Neutrophil (primary cell): ENCODE data around the gene AGAP1.

ENCODE experiments used
- H3K27ac ChIP-seq: fragments of 200-600 bp; sonication (generic); 2 replicates; pipeline ENCODE4 v1.5.1; 2016; ENCODE audit warnings: mild to moderate bottlenecking, moderate library complexity
- H3K27me3 ChIP-seq: fragments of 200-600 bp; sonication (generic); 2 replicates; pipeline ENCODE4 v1.6.0; 2016; ENCODE audit warnings: mild to moderate bottlenecking
- H3K36me3 ChIP-seq: fragments of 200-600 bp; sonication (generic); 2 replicates; pipeline ENCODE4 v1.5.1; 2017
- H3K4me1 ChIP-seq, 2 experiments: fragments of 200-600 bp in 1 of 2; sonication (generic) in 1 of 2; 1 replicate in 1 of 2; 2 replicates in 1 of 2; pipeline versions ENCODE4 v1.5.1 to v1.6.1; 2013 to 2016; ENCODE audit warnings: low read depth in 1 of 2, low read length in 1 of 2, mild to moderate bottlenecking in 1 of 2, moderate library complexity in 1 of 2; ENCODE audit not compliant: control insufficient read depth in 1 of 2, insufficient read depth in 1 of 2
- H3K4me3 ChIP-seq, 2 experiments: fragments of 200-600 bp in 1 of 2; sonication (generic) in 1 of 2; 1 replicate in 1 of 2; 2 replicates in 1 of 2; pipeline ENCODE4 v1.5.1; 2013 to 2016; ENCODE audit warnings: low read depth in 1 of 2, low read length in 1 of 2, mild to moderate bottlenecking in 1 of 2, moderate library complexity in 1 of 2
- H3K9me3 ChIP-seq: fragments of 200-600 bp; sonication (generic); 2 replicates; pipeline ENCODE4 v1.5.1; 2016
- CTCF ChIP-seq: fragments of 200-600 bp; sonication (generic); IDR thresholded peaks from 2 replicates; pipeline ENCODE4 v1.5.1; 2016; ENCODE audit warnings: antibody characterized with exemption

The AGAP1 gene

GRCh38 chr2:235661952-235662351, 168.1 kb downstream of the AGAP1 start:
- Histone ChIP-seq H3K27me3 (peaks cover 84% of the 10 kb centered on the region), H3K4me1 (no peaks in the 10 kb centered on the region), H3K9me3 (no peaks in the 10 kb centered on the region), H3K27ac (no peak overlapping the region), H3K36me3 (no peaks in the 10 kb centered on the region), H3K4me3 (no peak overlapping the region)
- no peak for TF ChIP-seq CTCF

- Histone ChIP-seq H3K27ac (no peak overlapping the region), H3K36me3 (no peaks in the 10 kb centered on the region), H3K4me1 (no peaks in the 10 kb centered on the region), H3K27me3 (peaks cover 84% of the 10 kb centered on the region), H3K9me3 (no peaks in the 10 kb centered on the region), H3K4me3 (no peak overlapping the region)
- TF ChIP-seq CTCF, result no peak
Measured at GRCh38 chr2:235663875-235664274, 170.0 kb downstream of the AGAP1 start.

GRCh38 chr2:235665661-235666212, 171.9 kb downstream of the AGAP1 start:
- H3K4me1 ChIP-seq, result no peaks in the 10 kb centered on the region
- no peak for TF ChIP-seq CTCF
- no peak overlapping the region for H3K27ac ChIP-seq
- H3K9me3 ChIP-seq, result no peaks in the 10 kb centered on the region
- peaks cover 84% of the 10 kb centered on the region for H3K27me3 ChIP-seq
- no peak overlapping the region for H3K4me3 ChIP-seq
- H3K36me3 ChIP-seq, result no peaks in the 10 kb centered on the region

GRCh38 chr2:235666213-235666781, 172.5 kb downstream of the AGAP1 start:
- H3K4me1 ChIP-seq, result no peaks in the 10 kb centered on the region
- no peak overlapping the region for H3K4me3 ChIP-seq
- no peaks in the 10 kb centered on the region for H3K36me3 ChIP-seq
- no peak overlapping the region for H3K27ac ChIP-seq
- no peak for TF ChIP-seq CTCF
- H3K9me3 ChIP-seq, result no peaks in the 10 kb centered on the region
- peaks cover 87% of the 10 kb centered on the region for H3K27me3 ChIP-seq

GRCh38 chr2:235668782-235669181, 174.9 kb downstream of the AGAP1 start:
- Histone ChIP-seq H3K4me1 (no peaks in the 10 kb centered on the region), H3K27me3 (peaks cover 100% of the 10 kb centered on the region), H3K9me3 (no peaks in the 10 kb centered on the region), H3K4me3 (no peak overlapping the region), H3K27ac (no peak overlapping the region), H3K36me3 (no peaks in the 10 kb centered on the region)
- no peak for TF ChIP-seq CTCF
